HFF-Myc (cell line): Measurements from ENCODE around the gene NCAPG2.

Experiments
- DNase-seq: peaks from one replicate; pipeline ENCODE4 v3.0.0-alpha.2; 2011; ENCODE audit warnings: low read depth; ENCODE audit errors: extremely low read depth
- H3K4me3 ChIP-seq: replicated peaks from 2 replicates; pipeline ENCODE4 v1.5.1; 2011; ENCODE audit warnings: low read depth, mild to moderate bottlenecking, control low read depth, low read length
- TF ChIP-seq, protein P1 (sequence below): IDR thresholded peaks from 2 replicates; pipeline ENCODE4 v1.5.1; 2012; ENCODE audit warnings: mild to moderate bottlenecking, low read depth, low read length, control low read depth; ENCODE audit errors: missing control alignments

The NCAPG2 gene

DNA sequence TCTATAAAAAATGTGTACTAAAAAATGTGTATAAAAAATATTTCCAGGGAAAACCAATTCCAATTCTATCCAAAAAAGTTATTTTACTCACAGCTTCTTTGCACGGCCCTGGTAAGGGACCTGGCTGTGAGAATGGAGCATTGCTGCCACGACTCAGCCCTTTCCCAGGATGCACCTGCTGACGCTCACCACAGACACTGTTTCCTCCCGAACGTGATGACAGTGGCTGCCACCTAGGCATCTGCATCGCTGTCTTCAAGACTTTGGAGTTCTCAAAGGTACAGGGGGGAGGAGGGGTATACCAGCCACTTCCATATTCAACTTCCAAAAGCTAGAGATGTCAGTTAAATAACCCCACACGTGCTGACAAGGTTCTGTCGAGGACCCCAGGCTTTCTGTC is 93.1 kb downstream of the NCAPG2 start:
- TF ChIP-seq, protein P1, sequence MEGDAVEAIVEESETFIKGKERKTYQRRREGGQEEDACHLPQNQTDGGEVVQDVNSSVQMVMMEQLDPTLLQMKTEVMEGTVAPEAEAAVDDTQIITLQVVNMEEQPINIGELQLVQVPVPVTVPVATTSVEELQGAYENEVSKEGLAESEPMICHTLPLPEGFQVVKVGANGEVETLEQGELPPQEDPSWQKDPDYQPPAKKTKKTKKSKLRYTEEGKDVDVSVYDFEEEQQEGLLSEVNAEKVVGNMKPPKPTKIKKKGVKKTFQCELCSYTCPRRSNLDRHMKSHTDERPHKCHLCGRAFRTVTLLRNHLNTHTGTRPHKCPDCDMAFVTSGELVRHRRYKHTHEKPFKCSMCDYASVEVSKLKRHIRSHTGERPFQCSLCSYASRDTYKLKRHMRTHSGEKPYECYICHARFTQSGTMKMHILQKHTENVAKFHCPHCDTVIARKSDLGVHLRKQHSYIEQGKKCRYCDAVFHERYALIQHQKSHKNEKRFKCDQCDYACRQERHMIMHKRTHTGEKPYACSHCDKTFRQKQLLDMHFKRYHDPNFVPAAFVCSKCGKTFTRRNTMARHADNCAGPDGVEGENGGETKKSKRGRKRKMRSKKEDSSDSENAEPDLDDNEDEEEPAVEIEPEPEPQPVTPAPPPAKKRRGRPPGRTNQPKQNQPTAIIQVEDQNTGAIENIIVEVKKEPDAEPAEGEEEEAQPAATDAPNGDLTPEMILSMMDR, result no peak
- no peak for DNase-seq
- no peak overlapping the region for H3K4me3 ChIP-seq

DNA sequence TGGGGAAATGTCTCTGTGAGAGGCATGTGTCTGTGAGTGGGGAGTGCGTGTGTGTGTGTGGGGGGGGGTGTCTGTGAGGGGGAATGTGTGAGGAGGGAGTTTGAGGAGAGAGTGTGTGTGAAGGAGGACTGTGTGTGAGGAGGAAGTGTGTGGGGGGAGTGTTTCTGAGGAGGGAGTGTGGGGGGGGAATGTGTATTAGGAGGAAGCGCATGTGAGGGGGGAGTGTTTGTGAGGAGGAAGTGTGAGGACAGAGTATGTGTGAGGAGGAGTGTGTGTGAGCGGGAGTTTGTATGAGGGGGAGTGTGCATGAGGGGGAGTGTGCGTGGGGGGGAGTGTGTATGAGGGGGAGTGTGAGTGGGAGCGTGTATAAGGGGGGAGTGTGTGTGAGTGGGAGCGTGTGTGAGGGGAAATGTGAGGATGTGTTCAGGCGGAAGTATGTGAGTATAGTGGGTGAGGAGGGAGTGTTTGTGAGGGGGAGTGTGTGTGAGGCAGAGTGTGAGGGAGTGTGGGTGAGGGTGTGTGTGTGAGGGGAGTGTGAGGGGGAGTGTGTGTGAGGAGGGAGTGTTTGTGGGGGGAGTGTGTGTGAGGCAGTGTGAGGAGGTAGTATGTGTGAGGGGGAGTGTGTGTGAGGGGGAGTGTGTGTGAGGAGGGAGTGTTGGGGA is 95.2 kb downstream of the NCAPG2 start:
- DNase-seq, result no peak
- TF ChIP-seq, protein P1, result no peak
- no peak overlapping the region for H3K4me3 ChIP-seq

GRCh38 chr7:158607563-158607962 is 97.0 kb downstream of the NCAPG2 start:
- TF ChIP-seq, protein P1, result no peak
- DNase-seq, result no peak
- no peak overlapping the region for H3K4me3 ChIP-seq

DNA sequence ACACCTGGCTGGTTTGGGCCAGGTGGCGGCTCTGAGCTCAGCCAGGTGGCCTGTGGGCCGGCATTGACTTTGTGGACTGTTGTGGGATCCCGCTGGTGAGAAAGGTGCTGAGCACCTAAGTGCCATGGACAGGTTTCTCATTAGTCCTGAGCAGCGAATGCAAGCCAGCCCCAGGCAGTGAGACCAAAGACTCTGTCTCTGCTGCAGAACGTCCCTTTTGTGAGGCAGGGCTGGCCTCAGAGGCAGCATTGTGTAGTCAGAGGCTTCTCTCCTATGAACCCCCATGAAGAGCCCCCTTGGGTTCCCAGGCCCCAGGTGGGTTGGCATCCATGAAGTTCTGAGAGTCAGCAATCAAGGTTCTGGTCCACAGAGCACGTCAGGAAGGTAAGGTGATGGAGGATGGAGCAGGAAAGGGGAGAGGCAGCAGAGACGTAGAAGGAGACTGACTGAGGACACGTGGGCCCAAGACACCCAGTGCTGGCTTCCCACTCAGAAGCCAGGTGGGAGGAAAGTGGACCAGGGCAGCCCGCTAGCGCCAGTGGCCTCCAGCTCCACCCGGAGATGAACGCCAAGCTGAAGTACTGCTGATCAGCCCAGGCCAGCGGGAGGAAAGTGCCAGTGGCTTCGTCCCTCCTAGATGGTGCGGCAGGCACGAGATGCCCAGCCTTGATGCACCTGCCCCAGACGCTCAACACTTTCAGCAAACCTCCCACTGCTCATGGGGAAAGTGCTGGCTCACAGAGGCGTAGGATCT is 97.8 kb downstream of the NCAPG2 start:
- no peak overlapping the region for H3K4me3 ChIP-seq
- TF ChIP-seq, protein P1, result no peak
- DNase-seq, result no peak

GRCh38 chr7:158606129-158606528 is 98.5 kb downstream of the NCAPG2 start:
- TF ChIP-seq, protein P1, result no peak
- DNase-seq, result no peak
- H3K4me3 ChIP-seq, result no peak overlapping the region

GRCh38 chr7:158603773-158604755 is 100.5 kb downstream of the NCAPG2 start:
- TF ChIP-seq, protein P1, result no peak
- DNase-seq, result no peak
- no peak overlapping the region for H3K4me3 ChIP-seq
